NCI-H187 (cell line): ENCODE measurements around the gene CREB3L2.
"Not testable (repeated sequence)": the region's sequence is repeated elsewhere in the genome, so short reads cannot be mapped to it uniquely, and the experiment has no call there.

Experiments
- DNase-seq, 2 experiments: peaks; one replicate each; lab custom pipeline; 2025; lab: John Stamatoyannopoulos, UW

CREB3L2 gene

DNA sequence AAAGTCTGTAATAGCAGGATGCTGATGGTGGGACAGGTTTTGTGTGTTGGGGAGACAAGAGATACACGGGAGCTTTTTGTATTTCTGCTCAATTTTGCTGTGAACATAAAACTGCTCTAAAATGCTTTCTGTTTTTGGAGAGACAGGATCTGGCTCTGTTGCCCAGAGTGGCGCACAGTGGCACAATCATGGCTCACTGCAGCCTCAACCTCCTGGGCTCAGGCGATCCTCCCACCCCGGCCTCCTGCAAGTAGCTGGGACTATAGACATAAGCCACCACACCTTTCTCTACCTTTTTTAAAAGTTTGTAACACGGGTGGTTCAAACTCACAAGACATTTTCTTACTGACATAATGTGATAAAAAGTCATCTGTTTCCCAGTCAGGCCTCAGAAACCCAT lies 14.3 kb downstream of the CREB3L2 start:
- DNase-seq, result no peak

DNA sequence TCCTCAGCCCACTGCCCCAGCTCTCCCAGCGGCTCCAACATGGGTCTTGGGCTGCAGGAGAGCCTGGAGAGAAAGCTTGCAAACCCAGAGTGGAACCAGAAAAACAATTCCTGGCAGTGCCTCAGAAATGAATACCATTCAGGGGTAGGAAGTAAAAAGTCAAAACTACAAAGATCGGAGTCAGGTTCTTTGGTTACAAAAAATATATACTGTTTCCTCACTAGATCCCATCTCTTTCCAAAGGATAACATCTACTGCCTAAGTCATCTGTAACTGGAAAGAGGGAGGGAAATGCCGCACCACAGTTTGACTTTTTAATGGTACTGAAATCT lies 14.9 kb downstream of the CREB3L2 start:
- DNase-seq, result no peak

DNA sequence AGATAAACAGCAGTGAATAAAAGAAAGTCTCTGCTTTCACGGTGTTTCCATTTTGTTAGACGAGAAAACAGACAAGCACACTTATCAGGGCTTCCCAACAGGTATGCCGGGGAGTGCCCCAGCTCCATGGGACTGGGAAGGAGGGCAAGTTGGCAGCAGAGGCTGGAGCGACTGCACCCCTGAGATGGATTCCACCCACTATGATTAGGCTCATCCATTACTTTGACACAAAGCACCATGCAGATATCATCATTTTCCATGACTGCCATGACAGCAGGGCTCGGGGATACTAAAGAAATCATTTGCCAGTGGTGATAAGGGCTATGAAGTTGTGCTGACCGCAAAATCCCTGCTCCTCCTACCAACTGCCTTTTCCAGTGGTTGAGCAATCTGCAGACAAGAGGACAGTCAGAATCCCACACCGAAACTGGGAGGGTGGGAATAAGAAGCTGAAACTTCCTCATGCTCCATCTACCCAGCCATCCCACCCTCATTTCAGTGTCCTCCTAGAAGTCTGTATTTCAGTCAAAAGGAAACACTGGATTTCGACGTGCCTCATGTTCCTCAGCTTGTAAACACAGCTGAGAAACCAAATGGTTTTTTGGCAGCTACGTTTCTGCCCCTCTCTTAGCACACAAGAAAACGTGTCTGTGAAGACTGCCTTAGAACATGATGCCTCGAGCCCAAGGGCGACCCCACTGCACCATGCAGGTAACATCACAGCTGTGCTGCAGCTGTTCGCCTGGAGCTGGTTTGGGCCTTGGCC lies 15.5 kb downstream of the CREB3L2 start:
- peak; percentile 55 to 78 for DNase-seq

DNA sequence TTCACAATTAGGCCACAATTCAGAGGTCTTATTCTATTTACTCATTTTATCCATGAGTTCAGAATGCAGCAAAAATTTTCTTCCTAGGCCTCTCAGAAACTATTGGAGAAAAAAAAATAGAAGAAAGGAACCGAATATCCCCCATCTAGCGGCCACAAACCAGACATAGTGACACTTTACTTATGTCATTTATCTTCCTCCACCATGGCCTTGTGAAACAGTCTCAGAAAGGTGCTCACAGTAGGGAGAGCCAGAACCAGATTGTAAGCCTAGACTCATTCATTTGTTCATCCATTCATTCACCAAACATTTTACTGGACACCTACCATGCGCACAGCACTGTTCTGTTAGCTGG lies 16.0 kb downstream of the CREB3L2 start:
- peak in 1 of 2 experiments; percentile 78 for DNase-seq

DNA sequence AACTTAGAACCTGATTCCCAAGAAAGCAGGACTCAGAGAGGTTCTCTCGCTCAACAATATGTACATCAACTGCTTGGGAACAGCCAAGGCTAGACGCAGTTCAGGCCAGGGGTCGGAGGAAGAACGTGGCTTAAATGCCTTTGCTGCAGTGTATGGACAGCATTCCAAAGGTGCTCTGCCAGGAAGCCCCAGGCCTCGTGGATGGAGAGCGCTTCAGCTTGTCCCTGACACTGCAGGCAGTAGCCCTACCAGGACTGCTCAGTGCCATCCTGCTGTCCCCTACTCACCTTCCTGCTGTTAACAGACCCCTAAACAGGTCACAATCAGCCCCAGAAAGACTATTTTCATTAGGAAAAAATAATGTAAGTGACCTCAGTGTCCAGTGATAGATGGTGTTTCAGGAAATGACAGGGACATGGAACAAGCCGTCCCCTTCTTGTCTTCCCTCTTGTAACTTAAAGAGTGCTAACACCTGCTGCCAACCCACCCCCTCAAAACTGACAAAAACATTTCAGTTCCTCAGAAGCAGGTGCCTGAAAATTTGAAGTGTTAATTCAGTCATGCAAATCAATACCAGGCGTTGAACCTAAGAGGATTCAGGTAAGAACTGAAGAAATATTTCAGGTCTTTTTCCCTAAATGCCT lies 16.5 kb downstream of the CREB3L2 start:
- DNase-seq, result peak in 1 of 2 experiments; percentile 21

DNA sequence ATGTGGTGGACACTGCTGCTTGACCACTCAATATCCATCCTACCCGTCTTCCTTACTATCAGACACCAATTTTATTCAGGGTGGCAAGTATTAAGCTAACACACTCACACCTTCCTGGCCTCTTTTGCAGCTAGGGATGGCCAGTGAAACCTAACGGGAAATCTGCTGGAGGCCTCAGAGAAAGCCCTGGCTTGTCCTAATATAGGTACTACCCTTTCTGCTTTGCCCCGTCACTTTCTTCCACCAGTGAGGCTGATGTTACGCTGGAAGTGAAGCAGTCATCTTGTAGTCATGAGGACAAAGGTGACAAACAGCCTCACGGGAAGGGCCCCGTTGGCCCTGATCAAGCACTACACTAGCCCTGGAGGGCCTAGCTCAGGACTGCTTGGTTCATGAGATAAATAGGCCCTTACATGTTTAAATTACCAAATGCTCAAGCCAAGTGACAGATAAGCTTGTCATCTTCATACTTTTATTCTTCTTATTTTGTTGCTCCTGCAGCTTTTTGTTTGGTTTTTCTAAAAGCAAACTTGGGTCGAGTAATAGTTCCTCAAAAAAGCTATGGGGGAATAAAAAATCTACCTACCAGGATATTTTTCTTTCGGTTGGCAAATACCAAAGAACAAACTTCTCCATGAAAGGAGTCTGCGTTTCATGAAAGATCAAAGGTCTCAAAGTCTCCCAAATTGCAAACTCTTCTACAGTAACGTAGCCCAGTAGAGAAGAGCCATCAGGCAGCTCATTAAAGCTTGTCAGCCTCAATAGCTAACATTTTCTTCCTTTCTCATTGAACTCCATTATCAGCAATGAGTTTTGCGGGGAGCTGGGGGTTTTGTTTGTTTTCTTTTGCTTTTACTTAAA lies 17.5 kb downstream of the CREB3L2 start:
- DNase-seq, result no peak

DNA sequence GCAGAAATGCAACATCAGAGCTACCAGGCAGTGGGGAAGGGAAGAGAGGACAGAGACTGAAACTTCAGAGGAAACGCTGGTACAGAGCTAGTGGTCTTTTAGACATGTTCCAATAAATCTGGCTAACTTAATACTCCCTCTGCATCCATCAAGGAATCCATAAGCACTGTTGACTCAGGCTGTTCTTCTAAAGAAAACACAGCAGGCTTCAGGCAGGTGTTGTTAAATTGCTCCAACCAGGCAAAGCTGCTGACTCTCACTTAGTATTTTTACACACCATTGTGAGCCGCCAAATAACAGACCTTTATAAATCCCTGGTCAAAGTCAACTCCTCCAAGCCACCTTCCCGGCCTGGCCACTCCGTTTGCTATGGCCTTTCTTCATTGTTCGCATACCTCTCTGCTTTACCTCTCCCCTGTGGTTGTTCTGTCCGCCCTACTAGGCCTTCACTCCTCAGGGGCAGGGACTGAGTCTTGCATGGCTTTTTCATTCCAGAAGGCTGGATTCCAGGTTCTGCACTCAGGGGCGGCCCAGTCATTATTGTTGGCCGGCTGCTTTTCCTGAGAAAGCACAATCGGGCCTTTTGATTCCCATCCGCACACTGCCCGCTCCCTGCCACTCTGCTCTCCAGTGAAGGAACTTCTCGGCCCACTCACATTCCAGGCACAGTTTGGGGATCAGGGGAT lies 18.4 kb downstream of the CREB3L2 start:
- peak in 1 of 2 experiments; percentile 40 for DNase-seq

DNA sequence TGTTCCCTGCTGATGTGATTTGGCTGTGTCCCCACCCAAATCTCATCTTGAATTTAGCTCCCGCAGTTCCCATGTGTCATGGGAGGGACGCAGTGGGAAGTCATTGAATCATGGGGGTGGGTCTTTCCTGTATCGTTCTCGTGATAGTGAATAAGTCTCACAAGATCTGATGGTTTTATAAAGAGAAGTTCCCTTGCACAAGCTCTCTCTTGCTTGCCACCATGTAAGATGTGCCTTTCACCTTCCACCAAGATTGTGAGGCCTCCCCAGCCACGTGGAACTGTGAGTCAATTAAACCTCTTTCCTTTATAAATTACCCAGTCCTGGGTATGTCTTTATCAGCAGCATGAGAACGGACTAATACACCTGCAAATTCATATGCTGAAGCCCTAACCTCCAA lies 19.5 kb downstream of the CREB3L2 start:
- not testable (repeated sequence) for DNase-seq

DNA sequence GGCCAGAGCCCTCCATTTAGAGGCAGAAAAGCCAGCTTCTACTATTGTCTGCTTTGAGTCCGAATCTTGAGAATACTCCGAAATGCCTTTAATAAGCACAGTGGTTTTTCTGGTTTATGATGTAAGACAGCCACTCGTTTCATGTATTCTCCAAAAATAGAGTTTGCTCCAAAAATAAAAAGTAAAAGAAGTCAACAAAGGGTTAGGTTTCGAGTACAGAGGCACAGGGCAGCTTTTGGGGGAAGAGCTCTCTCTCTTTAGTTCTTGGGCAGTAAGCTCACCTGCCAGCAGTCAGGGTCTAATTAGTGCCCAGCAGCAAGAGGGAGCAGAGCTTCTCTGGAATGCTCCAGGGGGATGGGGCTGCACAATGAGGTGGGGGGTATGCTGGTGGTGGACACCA lies 20.2 kb downstream of the CREB3L2 start:
- no peak for DNase-seq

DNA sequence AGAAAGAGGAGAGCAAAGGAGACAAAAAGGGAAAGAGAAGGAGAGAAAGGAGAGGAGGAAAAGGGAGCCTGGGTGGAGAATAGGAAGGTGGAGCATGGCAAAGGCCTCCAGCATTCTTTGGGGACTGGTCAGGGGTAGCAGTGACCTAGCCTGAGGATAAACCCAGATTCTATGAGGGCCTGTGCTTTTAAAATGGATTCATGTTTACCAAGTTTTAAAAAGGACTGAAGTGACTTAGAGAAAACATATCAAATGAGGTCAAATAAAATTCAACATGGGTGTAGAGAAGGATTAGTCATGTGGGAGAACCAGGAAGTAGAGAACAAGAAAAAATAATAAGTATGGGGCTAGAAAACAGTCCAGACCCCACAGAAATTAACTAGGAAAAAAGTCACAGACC lies 20.7 kb downstream of the CREB3L2 start:
- no peak for DNase-seq

DNA sequence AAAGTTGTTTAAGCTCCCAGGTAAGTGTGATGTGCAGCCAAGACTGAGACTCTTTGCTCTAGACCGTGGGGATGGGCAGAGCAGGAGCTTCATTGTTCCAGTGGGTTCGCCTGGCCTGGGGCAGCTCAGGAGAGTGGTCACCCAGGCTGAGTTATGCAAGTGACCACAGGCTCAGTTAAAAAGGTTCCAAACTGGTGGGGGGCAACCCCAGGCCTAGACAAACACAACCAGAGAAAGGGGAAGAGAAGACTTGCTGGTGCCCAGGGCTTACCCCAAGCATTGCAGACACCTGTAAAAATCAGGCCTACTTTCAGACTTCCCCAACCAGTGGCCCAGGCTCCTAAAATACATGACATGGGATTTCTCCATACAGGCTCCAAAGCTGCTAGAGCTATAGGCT lies 21.6 kb downstream of the CREB3L2 start:
- no peak for DNase-seq

DNA sequence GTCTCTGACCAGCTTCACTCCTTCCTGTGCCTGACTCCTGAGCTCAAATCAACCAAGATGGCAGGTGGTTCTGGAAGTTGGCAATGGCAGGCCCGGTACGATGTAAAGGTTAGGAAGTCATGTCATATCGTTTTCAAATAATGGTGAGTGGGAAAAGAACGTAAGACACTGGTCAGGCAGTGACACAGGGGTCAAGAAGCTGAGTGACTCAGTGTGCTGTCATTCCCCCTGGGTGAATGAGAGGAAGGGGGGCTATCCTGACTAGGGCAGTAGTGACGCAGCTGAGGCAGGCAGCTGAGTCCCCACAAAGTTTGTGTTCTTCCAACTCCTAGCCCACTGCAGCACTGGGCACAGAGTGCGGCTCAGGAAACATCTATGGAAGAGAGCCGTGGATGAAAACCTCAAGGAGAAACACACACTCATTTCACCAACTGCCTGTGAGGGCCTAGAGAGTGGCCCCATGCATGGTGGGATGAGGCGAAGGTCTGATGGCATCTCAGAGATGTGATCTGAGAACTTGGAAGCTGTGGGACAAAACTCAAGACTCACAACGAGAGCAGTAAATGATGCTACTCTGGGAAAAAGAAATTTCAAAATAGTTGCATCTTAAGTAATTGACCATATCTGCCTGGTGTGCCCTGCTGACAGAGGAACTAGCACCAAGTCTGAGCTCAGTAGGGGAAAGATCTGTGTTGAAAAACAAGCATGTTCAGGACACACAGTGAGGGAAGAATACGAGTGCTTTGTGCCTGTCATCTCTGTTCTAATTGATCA lies 23.2 kb downstream of the CREB3L2 start:
- DNase-seq, result no peak

DNA sequence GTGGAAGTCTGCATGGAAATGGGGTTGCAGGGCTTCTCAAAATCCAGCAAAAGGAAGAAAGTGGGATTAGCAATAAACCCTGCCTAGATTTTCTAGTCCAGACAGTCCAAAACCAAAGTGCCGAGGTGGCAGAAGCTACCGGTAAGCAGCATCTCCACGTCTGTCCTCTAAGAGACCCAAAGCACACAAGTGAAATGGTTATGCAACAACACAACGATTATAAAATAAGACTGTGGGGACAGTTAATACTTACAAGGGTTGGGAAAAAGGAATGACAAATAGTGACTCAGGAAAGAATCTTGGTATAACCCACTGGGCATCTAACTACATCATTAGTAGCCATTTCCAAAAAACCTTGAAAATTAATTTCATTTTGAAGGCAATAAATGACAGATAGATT lies 24.7 kb downstream of the CREB3L2 start:
- DNase-seq, result no peak

DNA sequence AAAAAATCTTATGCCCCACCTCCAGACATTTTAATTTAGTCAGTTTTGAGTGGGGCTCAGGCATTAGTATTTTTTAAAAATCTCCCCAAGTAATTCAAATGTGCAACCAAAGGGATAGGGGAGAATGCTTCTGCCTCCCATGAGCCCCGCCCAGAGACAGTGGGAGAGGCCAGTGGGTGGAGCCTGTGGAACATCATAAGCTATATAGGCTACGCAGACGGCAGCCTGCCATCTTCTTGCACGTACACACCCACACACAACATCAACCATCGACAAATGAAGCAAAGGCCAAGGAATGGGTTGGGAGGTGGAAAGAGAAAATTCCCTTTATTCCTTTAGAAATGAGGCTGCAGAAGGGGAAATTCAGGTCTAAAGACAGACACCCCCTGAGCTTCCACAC lies 25.2 kb downstream of the CREB3L2 start:
- DNase-seq, result no peak

DNA sequence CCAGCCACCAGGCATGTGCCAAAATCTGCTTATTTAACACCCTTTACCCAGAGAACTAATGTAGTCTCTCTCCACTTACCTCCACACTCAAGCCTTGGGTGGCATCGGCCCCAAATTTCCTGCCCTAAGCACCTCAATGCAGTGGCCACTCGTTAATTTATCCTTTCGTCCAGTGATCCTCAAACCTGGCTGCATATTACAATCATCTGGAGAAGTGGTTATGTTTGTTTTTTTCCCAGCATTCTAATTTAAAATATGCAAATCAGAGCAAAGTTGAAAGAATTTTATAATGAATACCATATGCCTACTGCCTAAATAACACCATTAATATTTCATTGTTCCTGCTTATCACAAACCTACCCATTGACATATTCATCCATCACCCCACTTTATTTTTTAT lies 25.7 kb downstream of the CREB3L2 start:
- no peak for DNase-seq

DNA sequence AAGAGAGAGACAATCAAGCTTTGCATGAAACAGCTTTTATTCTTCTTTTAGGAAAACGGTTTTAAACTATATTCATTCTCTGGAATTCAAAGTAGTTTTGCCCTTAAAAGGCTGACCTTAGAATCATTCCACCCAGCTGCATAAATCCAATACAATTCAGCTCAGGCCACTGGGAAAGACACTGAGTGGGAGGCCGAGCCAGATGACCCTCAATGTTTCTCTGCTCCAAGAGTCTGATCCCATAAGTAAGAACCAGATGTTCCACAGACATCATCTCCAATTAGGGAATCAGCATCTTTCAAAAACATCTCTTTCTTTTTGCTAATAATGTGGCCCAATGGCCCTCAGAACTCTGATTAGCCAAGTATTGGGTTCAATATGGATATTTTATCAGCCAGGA lies 26.1 kb downstream of the CREB3L2 start:
- DNase-seq, result no peak

DNA sequence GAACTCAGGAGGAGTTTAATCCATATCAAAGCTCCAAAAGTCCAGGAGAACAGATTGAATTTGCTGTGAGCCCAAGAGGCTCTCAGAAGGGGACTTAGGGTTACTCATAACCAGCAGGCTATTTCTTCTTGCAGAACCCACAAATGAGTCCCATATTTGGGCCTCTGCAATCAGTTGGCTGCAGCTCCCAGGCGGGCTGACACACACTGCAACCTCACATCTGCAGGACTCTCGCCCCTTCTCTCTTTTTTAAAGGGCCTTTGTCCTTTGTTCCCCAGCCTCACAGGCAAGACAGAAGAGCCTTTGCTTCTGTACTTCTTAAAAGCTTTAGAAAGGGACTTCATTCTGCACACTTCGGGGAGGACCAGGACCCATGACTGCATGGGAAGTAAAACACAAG lies 26.7 kb downstream of the CREB3L2 start:
- DNase-seq, result no peak

DNA sequence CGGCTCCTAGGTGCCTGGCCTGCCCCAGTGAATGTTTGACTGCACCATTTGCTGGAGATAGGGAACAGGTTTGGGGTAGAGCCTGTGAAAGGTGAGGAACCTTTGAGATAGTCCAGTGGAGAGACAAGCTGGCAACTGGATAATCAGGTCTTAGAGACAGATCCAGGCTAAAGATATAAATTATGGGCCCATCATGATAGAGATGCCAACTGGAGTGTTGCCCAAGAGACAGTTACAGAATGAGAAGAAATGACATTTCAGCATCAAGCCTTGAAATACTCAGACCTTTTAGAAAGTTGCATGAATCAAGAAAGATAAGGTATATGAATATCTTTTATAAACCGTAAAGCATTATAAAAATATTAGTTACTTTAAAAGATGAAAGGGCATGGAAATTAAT lies 27.1 kb downstream of the CREB3L2 start:
- no peak for DNase-seq

DNA sequence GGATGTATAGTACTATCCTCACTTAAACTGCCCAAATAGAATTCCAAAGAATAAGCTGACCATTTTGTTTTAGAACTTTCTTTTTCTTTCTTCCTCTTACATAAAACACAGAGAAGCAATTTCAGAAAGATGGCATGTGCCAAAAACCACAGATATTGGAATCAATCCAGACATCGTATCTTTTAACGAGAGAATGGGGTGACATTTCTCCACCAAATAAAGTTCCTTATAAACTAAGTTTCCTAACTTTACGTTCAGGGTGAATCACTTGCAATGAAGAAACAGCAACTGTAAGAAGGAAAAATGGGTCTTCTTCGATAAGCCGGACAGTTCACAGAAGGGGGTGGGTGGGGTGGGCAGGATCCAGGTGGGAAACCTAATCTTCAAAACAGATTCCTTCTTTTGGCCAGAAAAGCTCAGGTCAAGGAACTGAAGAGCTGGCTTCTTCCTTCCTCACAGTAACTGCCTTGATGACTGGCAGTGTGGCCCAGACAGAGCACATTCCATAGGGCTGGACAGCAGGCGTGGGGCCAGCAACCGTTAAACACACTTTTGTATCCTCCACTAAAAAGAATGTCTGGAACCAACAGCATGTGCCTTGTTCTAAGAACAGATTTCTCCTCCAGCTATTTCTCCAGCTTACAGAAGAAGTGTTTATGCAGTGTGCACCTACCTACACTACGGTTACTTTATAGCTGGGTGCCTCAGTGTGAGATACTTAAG lies 31.5 kb downstream of the CREB3L2 start:
- DNase-seq, result no peak

DNA sequence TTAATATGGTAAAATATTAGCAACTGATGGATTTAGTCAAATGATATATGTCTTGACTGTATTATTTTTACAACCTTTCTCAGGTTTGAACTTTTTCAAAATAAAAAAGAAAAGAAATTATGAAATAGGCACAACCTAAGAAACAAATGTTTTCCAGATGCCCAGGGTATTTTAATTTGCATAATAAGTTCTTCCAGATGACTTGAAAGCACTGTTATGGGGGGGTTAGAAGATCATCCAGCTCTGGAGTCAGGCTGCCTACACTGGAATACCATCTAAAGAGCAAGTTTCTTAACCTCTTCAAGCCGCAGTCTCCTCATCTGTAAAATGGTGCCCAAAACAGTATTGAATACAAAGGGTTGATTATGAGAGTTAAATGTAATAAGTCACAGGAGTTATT lies 32.1 kb downstream of the CREB3L2 start:
- DNase-seq, result no peak

DNA sequence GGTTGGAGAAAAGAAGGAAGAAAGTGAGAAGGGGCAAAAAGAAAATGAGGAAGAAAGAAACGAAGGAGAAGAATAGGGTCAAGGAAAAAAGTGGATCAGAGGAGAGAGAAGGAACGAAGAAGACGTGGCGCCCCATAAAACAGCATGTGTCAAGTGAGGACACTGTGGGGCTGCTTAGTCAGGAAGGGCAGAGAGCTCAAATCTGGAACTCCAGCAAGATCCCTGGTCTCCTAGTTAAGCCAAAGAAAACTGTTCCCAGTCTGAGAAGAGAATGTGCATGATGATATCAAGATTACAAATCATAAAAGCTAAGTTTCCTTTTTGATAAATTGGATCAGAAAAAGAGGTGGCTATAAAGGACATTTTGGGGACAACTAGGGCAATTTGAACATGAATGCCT lies 33.0 kb downstream of the CREB3L2 start:
- no peak for DNase-seq
